Progenitor cell of endocrine pancreas (in vitro differentiated cells): Measurements from ENCODE around the gene MATN1. TPM values are rescaled to one million over a fixed set of nuclear protein-coding genes. Genes with fewer than 3 reads are reported as not detected.

ENCODE experiments used
- DNase-seq: peaks from one replicate; pipeline ENCODE4 v3.0.0; 2021; ENCODE audit warnings: low spot score; ENCODE audit not compliant: unreplicated experiment
- H3K27ac Mint-ChIP-seq: 2 replicates; pipeline ENCODE4 v1.8.0; 2021; ENCODE audit warnings: mild to moderate bottlenecking, moderate library complexity, mixed read lengths
- H3K27me3 Mint-ChIP-seq: 2 replicates; pipeline ENCODE4 v1.8.0; 2021; ENCODE audit warnings: mixed read lengths
- H3K36me3 Mint-ChIP-seq: 2 replicates; pipeline ENCODE4 v1.8.0; 2022; ENCODE audit warnings: mixed read lengths; ENCODE audit not compliant: insufficient read depth
- H3K4me1 Mint-ChIP-seq: 2 replicates; pipeline ENCODE4 v1.8.0; 2021; ENCODE audit warnings: low read depth, mixed read lengths
- H3K4me3 Mint-ChIP-seq: 2 replicates; pipeline ENCODE4 v1.8.0; 2021; ENCODE audit warnings: low read depth, mild to moderate bottlenecking, moderate library complexity, mixed read lengths
- H3K9me3 Mint-ChIP-seq: 2 replicates; pipeline ENCODE4 v1.8.0; 2021; ENCODE audit warnings: low read depth, mixed read lengths
- total RNA-seq: library from RNA; stranded (reverse); gene quantifications from 2 replicates; pipeline ENCODE4 v1.2.1, GENCODE V29; 2021
- TF ChIP-seq, protein P1 (sequence below): fragments of 200-600 bp; sonication (generic); IDR thresholded peaks from one replicate; pipeline ENCODE4 v1.5.0; 2021; ENCODE audit warnings: antibody characterized with exemption, mild to moderate bottlenecking; ENCODE audit not compliant: unreplicated experiment

MATN1 gene
- total RNA-seq, 1 donor from 2014 or later: 0.14 TPM

DNA sequence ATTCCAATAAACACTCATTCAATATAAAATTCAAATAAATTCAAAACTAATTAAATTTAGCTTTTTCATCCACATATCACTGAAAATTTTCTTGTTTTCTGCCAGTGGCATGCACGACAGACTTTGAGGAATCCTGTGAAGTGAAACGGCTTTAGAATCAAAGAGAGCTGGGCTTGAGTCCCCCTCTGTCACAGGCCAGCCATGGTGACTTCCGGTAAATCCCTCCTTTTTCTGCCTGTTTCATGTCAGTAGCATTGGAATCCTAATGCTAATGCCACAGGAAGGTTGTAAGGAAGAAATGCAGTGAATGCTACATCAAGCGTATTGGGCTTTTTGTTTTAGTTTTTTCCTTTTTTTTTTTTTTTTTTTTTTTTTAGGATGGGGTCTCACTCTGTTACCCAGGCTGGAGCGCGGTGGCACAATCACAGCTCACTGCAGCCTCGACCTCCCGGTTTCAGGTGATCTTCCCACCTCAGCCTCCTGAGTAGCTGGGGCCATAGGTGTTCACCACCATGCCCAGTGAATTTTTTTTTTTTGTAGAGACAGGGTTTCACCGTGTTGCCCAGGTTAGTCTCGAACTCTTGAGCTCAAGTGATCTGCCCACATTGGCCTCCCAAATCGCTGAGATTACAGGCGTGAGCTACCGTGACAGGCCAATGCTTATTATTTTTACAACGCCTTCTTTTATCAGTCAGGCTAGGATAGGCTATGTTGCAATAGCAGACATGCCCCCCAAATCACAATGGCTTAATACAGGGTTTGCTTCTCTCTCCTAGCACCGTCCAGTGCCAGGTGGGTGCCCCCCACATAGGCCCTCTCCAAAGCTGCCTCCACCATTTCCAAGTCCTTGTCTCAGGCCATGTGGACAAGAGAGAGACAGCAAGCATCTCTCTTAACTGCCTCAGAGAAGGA, 3.6 kb upstream of the MATN1 start:
- Mint-ChIP-seq H3K9me3 (no peaks in the 10 kb centered on the region), H3K27me3 (peaks cover 3% of the 10 kb centered on the region), H3K36me3 (no peaks in the 10 kb centered on the region), H3K27ac (no peak overlapping the region), H3K4me3 (no peak overlapping the region), H3K4me1 (peaks cover 4% of the 10 kb centered on the region)
- DNase-seq: no peak
- TF ChIP-seq, protein P1, sequence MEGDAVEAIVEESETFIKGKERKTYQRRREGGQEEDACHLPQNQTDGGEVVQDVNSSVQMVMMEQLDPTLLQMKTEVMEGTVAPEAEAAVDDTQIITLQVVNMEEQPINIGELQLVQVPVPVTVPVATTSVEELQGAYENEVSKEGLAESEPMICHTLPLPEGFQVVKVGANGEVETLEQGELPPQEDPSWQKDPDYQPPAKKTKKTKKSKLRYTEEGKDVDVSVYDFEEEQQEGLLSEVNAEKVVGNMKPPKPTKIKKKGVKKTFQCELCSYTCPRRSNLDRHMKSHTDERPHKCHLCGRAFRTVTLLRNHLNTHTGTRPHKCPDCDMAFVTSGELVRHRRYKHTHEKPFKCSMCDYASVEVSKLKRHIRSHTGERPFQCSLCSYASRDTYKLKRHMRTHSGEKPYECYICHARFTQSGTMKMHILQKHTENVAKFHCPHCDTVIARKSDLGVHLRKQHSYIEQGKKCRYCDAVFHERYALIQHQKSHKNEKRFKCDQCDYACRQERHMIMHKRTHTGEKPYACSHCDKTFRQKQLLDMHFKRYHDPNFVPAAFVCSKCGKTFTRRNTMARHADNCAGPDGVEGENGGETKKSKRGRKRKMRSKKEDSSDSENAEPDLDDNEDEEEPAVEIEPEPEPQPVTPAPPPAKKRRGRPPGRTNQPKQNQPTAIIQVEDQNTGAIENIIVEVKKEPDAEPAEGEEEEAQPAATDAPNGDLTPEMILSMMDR: no peak

DNA sequence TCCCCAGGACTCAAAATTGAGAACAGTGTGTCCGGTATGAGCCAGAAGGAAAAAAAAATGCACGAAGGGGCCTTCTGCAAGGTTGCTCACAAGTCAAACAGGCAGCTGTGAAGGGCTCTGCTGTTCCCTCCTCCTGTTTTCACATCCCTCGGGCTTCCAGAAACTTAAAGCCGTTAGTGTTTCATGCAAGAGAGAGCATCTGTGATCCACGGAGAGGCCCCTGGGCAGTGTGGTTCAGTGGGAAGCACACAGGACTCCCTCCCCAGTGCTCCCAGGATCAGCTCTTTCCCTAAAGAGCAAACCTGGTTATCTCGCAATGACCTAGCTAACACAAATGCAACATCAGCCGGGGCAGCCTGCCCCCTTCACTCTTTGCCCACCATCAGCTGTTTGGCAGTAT, 2.9 kb upstream of the MATN1 start:
- Mint-ChIP-seq H3K9me3 (no peaks in the 10 kb centered on the region), H3K4me3 (no peak overlapping the region), H3K36me3 (no peaks in the 10 kb centered on the region), H3K4me1 (peaks cover 4% of the 10 kb centered on the region), H3K27me3 (no peaks in the 10 kb centered on the region), H3K27ac (no peak overlapping the region)
- TF ChIP-seq, protein P1: no peak
- no peak for DNase-seq

DNA sequence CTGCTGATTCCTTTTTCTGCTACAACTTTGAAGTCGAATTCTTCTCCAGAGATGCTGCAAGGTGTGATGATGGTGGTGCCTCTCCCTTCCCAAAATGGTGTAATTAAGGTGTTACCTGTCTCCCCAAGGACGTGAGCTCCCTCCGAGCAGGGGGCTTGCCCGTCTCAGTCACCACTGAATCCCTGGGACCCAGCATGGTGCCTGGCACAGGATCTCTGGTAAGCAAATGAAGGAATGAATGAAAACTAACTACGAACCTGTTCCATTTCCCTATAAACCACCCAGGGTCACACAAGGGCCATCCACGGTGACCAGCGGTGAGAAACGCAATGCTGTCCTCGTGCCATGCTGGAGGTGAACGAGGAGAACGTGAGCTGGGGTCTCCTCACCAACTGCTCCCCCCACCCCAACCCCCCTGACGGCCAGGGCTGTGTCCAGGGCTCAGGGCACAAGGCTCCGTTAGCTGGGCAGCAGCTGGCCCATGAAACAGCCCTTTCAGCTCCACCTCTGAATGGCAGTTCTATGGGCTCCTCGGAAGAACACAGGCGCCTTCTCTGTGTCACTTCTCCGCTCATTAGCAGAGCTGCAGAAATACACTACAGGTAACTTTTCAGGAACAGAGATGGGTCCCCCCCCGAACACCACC, 2.2 kb upstream of the MATN1 start:
- Mint-ChIP-seq H3K27me3 (no peaks in the 10 kb centered on the region), H3K27ac (no peak overlapping the region), H3K4me3 (no peak overlapping the region), H3K36me3 (no peaks in the 10 kb centered on the region), H3K9me3 (no peaks in the 10 kb centered on the region), H3K4me1 (peaks cover 4% of the 10 kb centered on the region)
- TF ChIP-seq, protein P1: no peak
- no peak for DNase-seq

DNA sequence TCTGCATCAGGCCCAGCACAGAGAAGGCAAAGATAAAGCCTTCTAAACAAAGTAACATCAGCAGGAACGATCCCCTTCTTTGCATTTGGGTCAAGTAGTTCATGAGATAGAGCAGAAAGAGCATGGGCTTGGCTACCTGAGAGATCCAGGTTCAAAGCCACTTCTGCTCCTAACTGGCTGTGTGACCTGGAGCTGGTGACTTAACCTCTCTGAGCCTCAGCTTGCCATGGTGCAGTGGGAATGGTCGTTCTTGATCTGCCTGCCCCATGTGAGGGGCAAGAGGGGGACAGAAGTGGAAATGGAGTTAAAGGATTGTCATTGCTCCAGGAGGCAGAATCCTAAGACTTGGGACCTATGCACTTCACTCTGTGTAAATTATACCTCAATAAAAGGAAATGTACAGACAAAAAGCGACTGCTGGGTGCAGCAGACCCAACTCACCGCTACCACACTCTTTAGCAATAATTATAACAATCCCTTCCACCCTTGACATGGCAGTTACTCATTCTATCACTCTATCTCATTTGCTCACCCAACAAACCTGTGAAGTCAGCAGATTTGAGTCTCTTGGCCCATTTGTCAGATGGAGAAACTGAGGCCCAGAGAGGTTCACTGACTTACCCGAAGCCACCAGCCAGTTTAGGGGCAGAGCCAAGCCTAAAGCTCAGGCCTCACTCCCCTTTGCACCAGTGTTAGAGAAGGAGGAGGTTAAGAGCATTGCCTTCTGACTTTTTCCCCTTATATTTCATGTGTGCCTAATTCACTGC, 1.5 kb upstream of the MATN1 start:
- no peaks in the 10 kb centered on the region for H3K9me3 Mint-ChIP-seq
- H3K36me3 Mint-ChIP-seq: no peaks in the 10 kb centered on the region
- TF ChIP-seq, protein P1: no peak
- H3K27me3 Mint-ChIP-seq: peaks cover 4% of the 10 kb centered on the region
- DNase-seq: no peak
- H3K27ac Mint-ChIP-seq: no peak overlapping the region
- no peak overlapping the region for H3K4me3 Mint-ChIP-seq
- H3K4me1 Mint-ChIP-seq: peaks cover 4% of the 10 kb centered on the region

DNA sequence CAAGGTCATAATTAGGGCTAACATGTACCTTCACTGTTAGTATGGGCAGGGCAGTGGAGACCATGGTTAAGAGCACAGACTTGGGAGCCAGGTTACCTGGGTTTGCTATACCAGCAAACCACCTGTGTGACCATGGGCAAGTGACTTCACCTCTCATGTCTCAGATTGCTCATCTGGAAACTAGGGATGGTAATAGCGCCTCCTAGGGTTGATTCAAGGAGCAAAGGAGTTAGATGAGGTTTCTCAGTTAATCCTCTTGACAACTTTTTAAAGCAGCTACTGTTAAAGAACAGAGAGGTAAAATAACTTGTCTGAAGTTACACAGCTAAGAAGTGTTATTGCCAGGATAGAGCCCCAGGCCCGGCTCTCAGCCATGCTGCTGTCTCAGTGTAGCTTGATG, 790 bp upstream of the MATN1 start:
- Mint-ChIP-seq H3K4me1 (peaks cover 4% of the 10 kb centered on the region), H3K36me3 (no peaks in the 10 kb centered on the region), H3K9me3 (no peaks in the 10 kb centered on the region), H3K27me3 (peaks cover 4% of the 10 kb centered on the region), H3K4me3 (no peak overlapping the region), H3K27ac (no peak overlapping the region)
- TF ChIP-seq, protein P1: no peak
- no peak for DNase-seq
